Measurements from ENCODE around the gene ENO1.

DNA sequence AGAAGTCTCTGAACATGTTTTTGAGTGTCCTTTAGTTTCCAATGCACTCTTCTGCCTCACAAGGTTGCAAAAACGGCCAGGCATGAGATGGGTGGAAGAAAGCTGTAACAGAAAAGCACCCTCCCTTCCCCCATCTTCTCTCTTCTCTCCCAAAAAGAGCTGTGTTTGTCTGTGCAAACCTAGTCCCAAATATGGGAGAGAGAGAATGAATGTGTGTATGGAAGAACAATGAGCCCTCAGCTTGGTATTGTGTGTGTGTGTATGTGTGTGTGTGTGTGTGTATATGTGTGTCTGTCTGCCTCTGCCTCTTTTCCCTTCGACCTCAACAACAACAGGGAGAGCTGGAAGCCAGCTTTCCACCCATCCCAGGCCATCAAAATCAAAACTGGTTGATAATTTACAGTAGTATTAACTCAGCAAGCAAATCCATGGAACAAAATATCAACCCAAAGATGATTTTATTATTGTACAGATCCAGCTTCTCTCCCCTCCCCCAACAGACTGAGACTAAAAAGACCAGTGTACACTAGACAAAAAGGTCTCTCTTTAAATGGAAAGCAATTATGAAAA, 62.8 kb downstream of the ENO1 start:
- TF ChIP-seq POLR2A (IDR thresholded peaks at IDR 0.05; ENCODE audit: low read depth, low read length) (no peak), TAF1 (IDR thresholded peaks at IDR 0.05; ENCODE audit: borderline replicate concordance, low read depth, low read length) (no peak)
